Epithelial cell of esophagus (primary cell): ENCODE results near the gene RNASE7.

Source experiments
- DNase-seq: peaks from one replicate; pipeline ENCODE4 v3.0.0; 2010; ENCODE audit warnings: low read depth
- H3K4me3 ChIP-seq: 2 replicates; pipeline ENCODE4 v1.5.1; 2011; ENCODE audit warnings: mild to moderate bottlenecking, low read length, control low read depth
- CTCF ChIP-seq: IDR thresholded peaks from 2 replicates; pipeline ENCODE4 v1.5.1; 2011; ENCODE audit warnings: low read depth, mild to moderate bottlenecking, low read length, control low read depth, inconsistent platforms; ENCODE audit not compliant: insufficient read depth; ENCODE audit errors: missing control alignments

RNASE7 gene

GRCh38 chr14:21072781-21073339, 30.7 kb downstream of the RNASE7 start:
- no peak for DNase-seq
- no peak for TF ChIP-seq CTCF
- H3K4me3 ChIP-seq, result no peak overlapping the region

- no peak overlapping the region for H3K4me3 ChIP-seq
- no peak for TF ChIP-seq CTCF
- no peak for DNase-seq
Measured at GRCh38 chr14:21073921-21074320, 31.8 kb downstream of the RNASE7 start.

GRCh38 chr14:21074398-21075272, 32.5 kb downstream of the RNASE7 start:
- DNase-seq, result no peak
- no peak for TF ChIP-seq CTCF
- H3K4me3 ChIP-seq, result no peak overlapping the region

GRCh38 chr14:21075719-21076437, 33.7 kb downstream of the RNASE7 start:
- DNase-seq, result no peak
- no peak for TF ChIP-seq CTCF
- H3K4me3 ChIP-seq, result no peak overlapping the region

- DNase-seq, result no peak
- H3K4me3 ChIP-seq, result no peak overlapping the region
- no peak for TF ChIP-seq CTCF
Measured at GRCh38 chr14:21077672-21078071, 35.5 kb downstream of the RNASE7 start.

GRCh38 chr14:21078287-21078686, 36.1 kb downstream of the RNASE7 start:
- H3K4me3 ChIP-seq, result no peak overlapping the region
- TF ChIP-seq CTCF, result no peak
- no peak for DNase-seq
